ENCODE data around the gene NAB1. TPM values are rescaled to one million over a fixed set of nuclear protein-coding genes. Genes with fewer than 3 reads are reported as not detected.
A peak's percentile ranks its signal among the peaks of the same experiment; 100 is the strongest.

The NAB1 gene
- total and polyA plus RNA-seq, 2 donors (not counting 3 experiments of a cell fraction or from before 2014, with no cell fraction given), result 7.5 to 36.1 TPM

GRCh38 chr2:190649798-190650390 lies 1.0 kb downstream of the NAB1 start:
- H3K4me3 ChIP-seq (replicated peaks in 1 of 3; ENCODE audit: insufficient read depth in 1 of 3, low read depth in 1 of 3, low read length in 3 of 3), result peak overlapping the region; percentile 65 to 91 (median 72)

GRCh38 chr2:190651413-190651812 lies 2.5 kb downstream of the NAB1 start:
- Histone ChIP-seq H2AFZ (ENCODE audit: low read depth, low read length) (no peak overlapping the region), H3K27ac (ENCODE audit: insufficient read depth, low read depth, low read length) (no peak overlapping the region), H3K36me3 (ENCODE audit: control insufficient read depth in 2 of 2, extremely low read depth in 1 of 2, insufficient read depth in 2 of 2, low read length in 2 of 2) (no peaks in the 10 kb centered on the region), H3K9me1 (replicated peaks; ENCODE audit: control insufficient read depth, extremely low read depth, insufficient read depth, low read length) (no peaks in the 10 kb centered on the region), H3K4me2 (ENCODE audit: insufficient read depth, low read length) (peak overlapping the region; percentile 78), H4K20me1 (replicated peaks; ENCODE audit: control insufficient read depth, extremely low read depth, insufficient read depth, low read length) (peaks cover 3% of the 10 kb centered on the region), H3K4me1 (ENCODE audit: control insufficient read depth, extremely low read depth, insufficient read depth, low read length) (peaks cover 23% of the 10 kb centered on the region), H3K27me3 (ENCODE audit: control insufficient read depth in 2 of 2, insufficient read depth in 2 of 2, low read length in 2 of 2) (no peaks in the 10 kb centered on the region), H3K79me2 (ENCODE audit: control insufficient read depth, insufficient read depth, low read length) (peaks cover 57% of the 10 kb centered on the region), H3K9me3 (replicated peaks; ENCODE audit: control insufficient read depth, insufficient read depth, low read length) (no peaks in the 10 kb centered on the region), H3K9ac (replicated peaks; ENCODE audit: extremely low read depth, insufficient read depth, low read length) (no peak overlapping the region), H3K4me3 (replicated peaks in 1 of 3; ENCODE audit: insufficient read depth in 1 of 3, low read depth in 1 of 3, low read length in 3 of 3) (no peak overlapping the region)
- CTCF ChIA-PET, result interaction anchor here (1.4 to 3.5 kb wide), 2 partner anchors 12 to 14 kb away, joined by 3 to 19 read pairs; no protein-coding TSS in a partner anchor
- POLR2A ChIA-PET, result no interaction called here
- BruUV-seq (replicated peaks), result no TSS peak
- intact Hi-C loops (cut with micrococcal nuclease) (no loop called here), dilution Hi-C loops (cut with MboI; ENCODE audit: extremely low pct_ligation_motif_present, low sequenced_read_pairs) (no loop called here)
- TF ChIP-seq JUN (IDR thresholded peaks at IDR 0.05; ENCODE audit: borderline replicate concordance, insufficient read depth, insufficient read length, low read depth) (no peak), POLR2A (IDR thresholded peaks at IDR 0.05; ENCODE audit: low read depth, low read length) (no peak), MAX (IDR thresholded peaks at IDR 0.05; ENCODE audit: insufficient read depth, insufficient read length) (no peak), CTCF (IDR thresholded peaks at IDR 0.05; ENCODE audit: extremely low read depth in 1 of 2, insufficient read depth in 1 of 2, low read depth in 1 of 2, low read length in 2 of 2) (no peak), FOS (IDR thresholded peaks at IDR 0.05; ENCODE audit: borderline replicate concordance, insufficient read depth, low read length) (no peak), EZH2 (IDR thresholded peaks at IDR 0.05; ENCODE audit: borderline replicate concordance, low read depth, low read length, severe bottlenecking) (no peak), POLR2AphosphoS5 (IDR thresholded peaks at IDR 0.05; ENCODE audit: insufficient read depth, low read depth, low read length) (no peak)
- no peak for DNase-seq (ENCODE audit: low read depth, low spot score)
- no peak for FAIRE-seq

More at GRCh38 chr2:190649798-190650390, 1.0 kb downstream of the NAB1 start:
- intact Hi-C loops (cut with micrococcal nuclease), result loop anchor here (2.0 to 5.0 kb wide), 5 partner anchors 69 to 333 kb away; partner anchors contain the start of gene HIBCH
- H3K4me1 ChIP-seq (ENCODE audit: control insufficient read depth, extremely low read depth, insufficient read depth, low read length), result peaks cover 23% of the 10 kb centered on the region
- TSS peak; percentile 42 for BruUV-seq (replicated peaks)
- no peaks in the 10 kb centered on the region for H3K9me1 ChIP-seq (replicated peaks; ENCODE audit: control insufficient read depth, extremely low read depth, insufficient read depth, low read length)
- peak overlapping the region; percentile 78 for H3K4me2 ChIP-seq (ENCODE audit: insufficient read depth, low read length)
- DNase-seq (ENCODE audit: low read depth, low spot score), result peak; percentile 60
- ChIA-PET CTCF (interaction anchor here (1.0 to 3.5 kb wide), 4 partner anchors 13 to 130 kb away, joined by 3 to 19 read pairs (median 4); no protein-coding TSS in a partner anchor), POLR2A (interaction anchor here (1.3 kb wide), 1 partner anchor 28 kb away, joined by 4 read pairs; no protein-coding TSS in a partner anchor)
- dilution Hi-C loops (cut with MboI; ENCODE audit: extremely low pct_ligation_motif_present, low sequenced_read_pairs), result no loop called here
- no peaks in the 10 kb centered on the region for H3K36me3 ChIP-seq (ENCODE audit: control insufficient read depth in 2 of 2, extremely low read depth in 1 of 2, insufficient read depth in 2 of 2, low read length in 2 of 2)
- TF ChIP-seq EZH2 (IDR thresholded peaks at IDR 0.05; ENCODE audit: borderline replicate concordance, low read depth, low read length, severe bottlenecking) (no peak), MYC (IDR thresholded peaks at IDR 0.05; ENCODE audit: low read depth, low read length) (no peak)
- H3K9me3 ChIP-seq (replicated peaks; ENCODE audit: control insufficient read depth, insufficient read depth, low read length), result no peaks in the 10 kb centered on the region
- no peaks in the 10 kb centered on the region for H3K27me3 ChIP-seq (ENCODE audit: control insufficient read depth in 2 of 2, insufficient read depth in 2 of 2, low read length in 2 of 2)
- H3K27ac ChIP-seq (ENCODE audit: insufficient read depth, low read depth, low read length), result peak overlapping the region; percentile 84
- peaks cover 50% of the 10 kb centered on the region for H3K79me2 ChIP-seq (ENCODE audit: control insufficient read depth, insufficient read depth, low read length)
- peak overlapping the region; percentile 85 for H3K9ac ChIP-seq (replicated peaks; ENCODE audit: extremely low read depth, insufficient read depth, low read length)
- peaks cover 3% of the 10 kb centered on the region for H4K20me1 ChIP-seq (replicated peaks; ENCODE audit: control insufficient read depth, extremely low read depth, insufficient read depth, low read length)
- peak overlapping the region; percentile 98 for H2AFZ ChIP-seq (ENCODE audit: low read depth, low read length)
- FAIRE-seq, result peak; percentile 62

Data from endothelial cell of umbilical vein (primary cell).